PC-9 (cell line): ENCODE measurements around the gene MAN2A2. TPM values are rescaled to one million over a fixed set of nuclear protein-coding genes. Genes with fewer than 3 reads are reported as not detected.
A peak's percentile ranks its signal among the peaks of the same experiment; 100 is the strongest.

ENCODE experiments used
- BruUV-seq: library from RNA; stranded (reverse); fragments of 400-500 nt; replicated peaks from 2 replicates; lab custom pipeline; 2021; lab: Mats Ljungman, UMichigan
- CTCF ChIA-PET: fragments of 300-600 bp; sonication (Branson Sonifier 250); formaldehyde crosslinking; loops from one replicate; lab custom pipeline; 2022; ENCODE audit warnings: antibody characterized with exemption; lab: Charles Lee
- POLR2A ChIA-PET: fragments of 300-600 bp; sonication (Branson Sonifier 250); formaldehyde crosslinking; loops from one replicate; lab custom pipeline; 2022; ENCODE audit warnings: antibody characterized with exemption; ENCODE audit not compliant: unreplicated experiment; lab: Charles Lee
- DNase-seq, 2 experiments: peaks; one replicate each; pipeline versions ENCODE4 v3.0.0 to v3.0.0-alpha.2; 2015 to 2022; ENCODE audit warnings: mixed read lengths in 1 of 2
- H2AFZ ChIP-seq: fragments of 200-600 bp; sonication (generic); 2 replicates; pipeline ENCODE4 v1.8.1; 2017; ENCODE audit warnings: antibody characterized with exemption
- H3F3A ChIP-seq: fragments of 200-600 bp; sonication (generic); 2 replicates; pipeline ENCODE4 v1.8.1; 2017; ENCODE audit warnings: antibody characterized with exemption, mild to moderate bottlenecking, low read depth; ENCODE audit not compliant: insufficient read depth
- H3K27ac ChIP-seq: fragments of 200-600 bp; sonication (generic); 2 replicates; pipeline ENCODE4 v1.6.1; 2016; ENCODE audit warnings: mixed run types
- H3K27me3 ChIP-seq: fragments of 200-600 bp; sonication (generic); 2 replicates; pipeline ENCODE4 v1.6.1; 2016; ENCODE audit warnings: low read depth, mixed run types; ENCODE audit not compliant: insufficient read depth
- H3K36me3 ChIP-seq: fragments of 200-600 bp; sonication (generic); 2 replicates; pipeline ENCODE4 v1.6.1; 2016; ENCODE audit warnings: low read depth, mixed run types
- H3K4me1 ChIP-seq: fragments of 200-600 bp; sonication (generic); replicated peaks from 2 replicates; pipeline ENCODE4 v1.6.1; 2016; ENCODE audit warnings: mixed run types; ENCODE audit not compliant: insufficient read depth
- H3K4me2 ChIP-seq: fragments of 200-600 bp; sonication (generic); 2 replicates; pipeline ENCODE4 v1.6.1; 2017; ENCODE audit warnings: mixed run types
- H3K4me3 ChIP-seq: fragments of 200-600 bp; sonication (generic); 2 replicates; pipeline ENCODE4 v1.6.1; 2016; ENCODE audit warnings: mixed run types
- H3K79me2 ChIP-seq: fragments of 200-600 bp; sonication (generic); 2 replicates; pipeline ENCODE4 v1.6.1; 2017; ENCODE audit warnings: low read depth, mixed run types
- H3K9me2 ChIP-seq: fragments of 200-600 bp; sonication (generic); 2 replicates; pipeline ENCODE4 v1.8.1; 2017; ENCODE audit warnings: mild to moderate bottlenecking; ENCODE audit not compliant: insufficient read depth
- H3K9me3 ChIP-seq: fragments of 200-600 bp; sonication (generic); 2 replicates; pipeline ENCODE4 v1.8.1; 2016; ENCODE audit warnings: low read depth; ENCODE audit not compliant: insufficient read depth
- H4K20me1 ChIP-seq: fragments of 200-600 bp; sonication (generic); 2 replicates; pipeline ENCODE4 v1.8.1; 2017; ENCODE audit not compliant: insufficient read depth
- CTCF ChIP-seq: fragments of 200-600 bp; sonication (generic); conservative IDR thresholded peaks from 2 replicates; pipeline ENCODE4 v1.6.1; 2017; ENCODE audit warnings: mixed run types, antibody characterized with exemption, mild to moderate bottlenecking, moderate library complexity
- EZH2 ChIP-seq: fragments of 200-600 bp; sonication (generic); IDR thresholded peaks from 2 replicates; pipeline ENCODE4 v1.8.0; 2017; ENCODE audit warnings: antibody characterized with exemption, low read depth
- intact Hi-C: fragments of 100-400 bp; cut with micrococcal nuclease; formaldehyde crosslinking; loops from one replicate; pipeline ENCODE4 v1.10.0; 2022; ENCODE audit not compliant: unreplicated experiment
- total RNA-seq: library from RNA; stranded (reverse); gene quantifications from 2 replicates; pipeline ENCODE4 v1.2.3, GENCODE V29; 2021

MAN2A2 gene
- total RNA-seq, 1 experiment from 2014 or later, result 27.1 TPM

- Histone ChIP-seq H3K79me2 (no peaks in the 10 kb centered on the region), H3K4me2 (no peak overlapping the region), H3K36me3 (no peaks in the 10 kb centered on the region; the same call in 1 of the 2 replicates), H3K4me1 (peaks cover 6% of the 10 kb centered on the region; the same call in 1 of the 2 replicates), H3F3A (peaks cover 6% of the 10 kb centered on the region; the same call in 1 of the 2 replicates), H3K4me3 (no peak overlapping the region), H3K27ac (no peak overlapping the region), H3K9me2 (no peaks in the 10 kb centered on the region), H3K27me3 (no peaks in the 10 kb centered on the region), H4K20me1 (no peaks in the 10 kb centered on the region), H2AFZ (no peak overlapping the region), H3K9me3 (no peaks in the 10 kb centered on the region)
- no peak for DNase-seq
- TF ChIP-seq CTCF (no peak), EZH2 (no peak)
- BruUV-seq, result no TSS peak
- ChIA-PET CTCF (interaction anchor here (0.7 kb wide), 1 partner anchor 15 kb away, joined by 15 read pairs; no protein-coding TSS in a partner anchor), POLR2A (no interaction called here)
- intact Hi-C loops, result no loop called here
Observed at GRCh38 chr15:90948506-90948905, 45.4 kb downstream of the MAN2A2 start.

- no peaks in the 10 kb centered on the region for H3K9me2 ChIP-seq
- 0 out of 2 replicates have a peak overlapping the region, but pooled peaks have one; percentile 9 for H3K27ac ChIP-seq
- TF ChIP-seq CTCF (no peak), EZH2 (no peak)
- intact Hi-C loops, result no loop called here
- H2AFZ ChIP-seq, result no peak overlapping the region
- H3K4me2 ChIP-seq, result no peak overlapping the region
- no peaks in the 10 kb centered on the region; the same call in 1 of the 2 replicates for H3K36me3 ChIP-seq
- peaks cover 18% of the 10 kb centered on the region for H3F3A ChIP-seq
- no peak overlapping the region for H3K4me3 ChIP-seq
- no peak for DNase-seq
- no peaks in the 10 kb centered on the region for H4K20me1 ChIP-seq
- H3K9me3 ChIP-seq, result no peaks in the 10 kb centered on the region
- no TSS peak for BruUV-seq
- H3K79me2 ChIP-seq, result no peaks in the 10 kb centered on the region
- ChIA-PET POLR2A (no interaction called here), CTCF (interaction anchor here (0.6 kb wide), 1 partner anchor 18 kb away, joined by 3 read pairs; no protein-coding TSS in a partner anchor)
- peaks cover 6% of the 10 kb centered on the region; the same call in 1 of the 2 replicates for H3K4me1 ChIP-seq
- no peaks in the 10 kb centered on the region for H3K27me3 ChIP-seq
Observed at GRCh38 chr15:90949979-90950675, 47.0 kb downstream of the MAN2A2 start.

- no peak for TF ChIP-seq EZH2
Observed at GRCh38 chr15:90950676-90951075, 47.6 kb downstream of the MAN2A2 start.

More at GRCh38 chr15:90950676-90951075, 47.6 kb downstream of the MAN2A2 start:
- no TSS peak for BruUV-seq
- no peak overlapping the region for H3K4me3 ChIP-seq
- H3K79me2 ChIP-seq, result peaks cover 5% of the 10 kb centered on the region
- no peaks in the 10 kb centered on the region for H3K9me3 ChIP-seq
- H3K4me1 ChIP-seq, result peaks cover 8% of the 10 kb centered on the region
- ChIA-PET CTCF (no interaction called here), POLR2A (no interaction called here)
- no peak overlapping the region for H3K27ac ChIP-seq
- H3F3A ChIP-seq, result peaks cover 18% of the 10 kb centered on the region
- H3K27me3 ChIP-seq, result no peaks in the 10 kb centered on the region
- H3K9me2 ChIP-seq, result no peaks in the 10 kb centered on the region
- no peak overlapping the region for H3K4me2 ChIP-seq
- H3K36me3 ChIP-seq, result no peaks in the 10 kb centered on the region; the same call in 1 of the 2 replicates
- H2AFZ ChIP-seq, result no peak overlapping the region
- no peak for DNase-seq
- intact Hi-C loops, result no loop called here
- H4K20me1 ChIP-seq, result no peaks in the 10 kb centered on the region
